IPS-18a (cell line): ENCODE measurements around the gene UNK.

Source experiments
- H3K27ac ChIP-seq: one replicate; pipeline ENCODE4 v1.5.1; 2013; ENCODE audit warnings: low read length
- H3K27me3 ChIP-seq: one replicate; pipeline ENCODE4 v1.6.1; 2013; ENCODE audit warnings: mild to moderate bottlenecking, low read length; ENCODE audit not compliant: control insufficient read depth, insufficient read depth
- H3K36me3 ChIP-seq: one replicate; pipeline ENCODE4 v1.6.1; 2013; ENCODE audit warnings: low read depth, low read length; ENCODE audit not compliant: control insufficient read depth
- H3K4me1 ChIP-seq: one replicate; pipeline ENCODE4 v1.6.1; 2013; ENCODE audit warnings: low read depth, low read length; ENCODE audit not compliant: control insufficient read depth
- H3K4me3 ChIP-seq: one replicate; pipeline ENCODE4 v1.5.1; 2013; ENCODE audit warnings: low read length
- H3K9ac ChIP-seq: one replicate; pipeline ENCODE4 v1.6.1; 2013; ENCODE audit warnings: mild to moderate bottlenecking, low read length, moderate library complexity
- H3K9me3 ChIP-seq: one replicate; pipeline ENCODE4 v1.6.1; 2013; ENCODE audit warnings: low read depth, low read length; ENCODE audit not compliant: control insufficient read depth

Gene UNK

DNA sequence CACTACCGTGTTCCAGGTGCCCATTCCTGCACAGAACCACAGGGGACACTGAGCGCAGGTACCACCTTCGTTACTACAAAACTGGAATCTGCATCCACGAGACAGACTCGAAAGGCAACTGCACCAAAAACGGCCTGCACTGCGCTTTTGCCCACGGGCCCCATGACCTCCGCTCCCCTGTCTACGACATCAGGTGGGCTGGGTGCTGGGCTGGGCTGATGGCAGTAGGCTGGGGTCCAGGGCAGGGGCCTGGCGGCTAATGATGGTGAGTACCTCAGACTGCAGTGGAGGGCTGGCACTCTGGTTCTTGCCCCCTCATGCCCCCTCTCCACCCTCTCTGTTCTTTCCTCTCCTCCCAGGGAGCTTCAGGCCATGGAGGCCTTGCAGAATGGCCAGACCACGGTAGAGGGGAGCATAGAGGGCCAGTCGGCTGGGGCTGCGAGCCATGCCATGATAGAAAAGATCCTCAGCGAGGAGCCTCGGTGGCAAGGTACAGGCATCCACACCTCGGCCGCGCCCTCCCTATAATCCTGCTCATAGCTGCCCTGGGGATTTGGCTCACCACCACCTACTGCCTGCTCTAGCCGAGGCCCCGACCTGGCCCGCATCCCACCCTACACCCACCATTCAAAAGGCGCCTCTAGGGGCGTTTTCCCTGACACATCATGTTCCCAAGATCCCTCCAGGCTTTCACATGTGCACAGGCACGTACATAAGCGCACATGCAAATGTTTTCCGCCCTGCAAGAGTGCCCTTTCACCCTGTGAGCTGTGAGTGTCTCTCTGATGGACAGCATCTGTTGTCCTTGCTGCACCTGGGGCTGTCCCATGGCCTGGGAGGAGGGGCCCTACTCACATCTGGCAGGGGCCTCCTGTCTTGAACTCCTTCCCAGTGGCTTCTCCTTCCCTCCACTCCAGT lies 27.7 kb downstream of the UNK start:
- Histone ChIP-seq H3K36me3 (peaks cover 60% of the 10 kb centered on the region), H3K4me3 (no peak overlapping the region), H3K4me1 (no peaks in the 10 kb centered on the region)

DNA sequence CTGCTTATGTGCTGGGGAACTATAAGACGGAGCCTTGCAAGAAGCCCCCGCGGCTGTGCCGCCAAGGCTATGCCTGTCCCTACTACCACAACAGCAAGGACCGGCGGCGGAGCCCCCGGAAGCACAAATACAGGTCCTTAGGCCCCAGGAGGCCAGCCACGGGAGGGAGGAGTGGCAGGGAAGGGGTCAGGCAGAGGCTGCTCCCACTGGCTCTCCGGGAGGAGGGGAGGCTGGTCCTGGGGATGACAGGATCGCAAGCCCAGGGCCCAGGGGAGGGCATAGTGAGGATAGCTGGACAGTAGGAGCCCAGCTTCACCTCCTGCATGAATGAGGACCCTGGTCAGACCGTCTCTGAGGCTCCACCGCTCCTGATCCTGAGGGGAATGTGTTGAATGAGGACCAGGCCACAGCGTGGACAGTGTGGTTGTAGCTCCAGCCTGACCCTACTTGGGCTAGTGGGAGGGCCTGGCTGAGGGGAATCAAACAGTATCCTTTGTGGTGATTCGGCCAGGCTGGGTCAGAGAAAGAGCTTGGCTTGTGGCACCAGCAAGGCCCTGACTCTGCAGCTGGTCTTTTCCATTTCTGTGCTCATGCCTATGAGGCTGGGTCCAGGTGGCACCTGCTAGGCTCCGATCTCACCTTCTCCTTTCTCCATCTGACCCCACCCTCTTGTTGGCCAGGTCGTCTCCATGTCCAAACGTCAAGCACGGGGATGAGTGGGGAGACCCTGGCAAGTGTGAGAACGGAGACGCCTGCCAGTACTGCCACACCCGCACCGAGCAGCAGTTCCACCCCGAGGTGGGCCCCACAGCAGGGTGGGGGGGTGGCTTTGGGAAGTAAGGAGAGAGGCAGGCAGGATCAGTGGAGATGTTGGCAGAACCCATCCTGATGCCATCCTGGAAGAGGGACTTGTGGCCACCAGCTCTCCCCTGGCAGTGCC lies 28.7 kb downstream of the UNK start:
- Histone ChIP-seq H3K9ac (no peak overlapping the region), H3K36me3 (peaks cover 70% of the 10 kb centered on the region), H3K4me1 (no peaks in the 10 kb centered on the region), H3K27me3 (no peaks in the 10 kb centered on the region), H3K27ac (no peak overlapping the region), H3K9me3 (no peaks in the 10 kb centered on the region), H3K4me3 (no peak overlapping the region)

More for the DNA sequence above, 27.7 kb downstream of the UNK start:
- H3K27ac ChIP-seq: no peak overlapping the region
- no peaks in the 10 kb centered on the region for H3K27me3 ChIP-seq
- no peak overlapping the region for H3K9ac ChIP-seq
- H3K9me3 ChIP-seq: no peaks in the 10 kb centered on the region

DNA sequence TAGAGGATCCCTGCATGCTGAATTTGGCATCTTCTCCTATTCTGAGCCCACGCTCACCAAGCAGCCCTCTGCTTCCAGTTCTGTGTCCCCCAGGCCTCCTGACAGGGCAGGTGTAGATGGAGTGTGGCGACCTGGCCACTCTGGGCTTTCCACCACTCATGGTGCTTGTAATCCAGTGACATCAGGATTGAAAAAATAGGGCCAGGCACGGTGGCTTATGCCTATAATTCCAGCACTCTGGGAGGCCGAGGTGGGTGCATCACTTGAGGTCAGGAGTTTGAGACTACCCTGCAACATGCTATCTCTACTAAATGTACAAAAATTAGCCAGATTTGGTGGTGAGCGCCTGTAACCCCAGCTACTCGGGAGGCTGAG lies 29.4 kb downstream of the UNK start:
- Histone ChIP-seq H3K9ac (no peak overlapping the region), H3K27me3 (no peaks in the 10 kb centered on the region), H3K27ac (no peak overlapping the region), H3K4me3 (no peak overlapping the region), H3K36me3 (peaks cover 76% of the 10 kb centered on the region), H3K4me1 (no peaks in the 10 kb centered on the region), H3K9me3 (no peaks in the 10 kb centered on the region)

GRCh38 chr17:75814900-75815373 lies 30.3 kb downstream of the UNK start:
- H3K9me3 ChIP-seq: no peaks in the 10 kb centered on the region
- H3K36me3 ChIP-seq: peaks cover 78% of the 10 kb centered on the region
- no peak overlapping the region for H3K9ac ChIP-seq
- no peak overlapping the region for H3K4me3 ChIP-seq
- H3K27me3 ChIP-seq: no peaks in the 10 kb centered on the region
- H3K27ac ChIP-seq: no peak overlapping the region
- no peaks in the 10 kb centered on the region for H3K4me1 ChIP-seq

DNA sequence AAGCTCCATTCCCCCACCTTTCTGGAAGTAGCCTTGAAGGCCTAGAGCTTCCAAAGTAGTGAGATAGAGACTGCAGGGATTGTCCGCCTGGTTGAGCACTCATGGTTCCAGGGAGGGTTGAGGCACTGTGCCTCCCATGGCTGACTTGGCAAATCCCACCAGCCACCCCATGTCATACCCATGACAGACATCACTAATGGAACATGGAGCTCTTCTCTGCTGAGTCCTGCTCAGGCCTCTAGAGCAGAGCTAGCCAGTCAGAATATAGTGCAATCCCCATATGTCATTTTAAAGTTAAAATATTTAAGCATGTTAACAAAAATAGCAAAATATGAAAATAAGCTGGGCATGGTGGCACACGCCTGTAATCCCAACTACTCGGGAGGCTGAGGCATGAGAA lies 30.8 kb downstream of the UNK start:
- peaks cover 77% of the 10 kb centered on the region for H3K36me3 ChIP-seq
- no peak overlapping the region for H3K9ac ChIP-seq
- H3K27me3 ChIP-seq: no peaks in the 10 kb centered on the region
- no peaks in the 10 kb centered on the region for H3K9me3 ChIP-seq
- no peak overlapping the region for H3K4me3 ChIP-seq
- no peaks in the 10 kb centered on the region for H3K4me1 ChIP-seq
- no peak overlapping the region for H3K27ac ChIP-seq

DNA sequence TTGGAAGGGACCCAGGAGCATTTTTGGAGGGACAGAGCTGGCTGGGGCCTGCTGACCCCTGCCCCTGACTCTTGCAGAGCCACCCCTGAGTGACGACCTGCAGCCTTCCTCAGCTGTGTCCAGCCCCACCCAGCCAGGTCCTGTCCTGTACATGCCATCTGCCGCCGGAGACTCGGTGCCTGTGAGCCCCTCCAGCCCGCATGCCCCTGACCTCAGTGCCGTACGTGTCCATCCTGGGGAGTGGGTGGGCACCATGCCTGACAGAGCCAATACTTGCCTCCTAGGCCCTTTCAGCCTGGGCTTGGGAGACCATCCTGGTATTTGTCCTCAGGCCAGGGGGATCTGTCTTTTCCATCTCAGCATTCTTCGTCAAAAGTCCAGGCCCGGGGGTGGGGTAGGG lies 32.1 kb downstream of the UNK start:
- Histone ChIP-seq H3K9me3 (no peaks in the 10 kb centered on the region), H3K9ac (no peak overlapping the region), H3K27ac (no peak overlapping the region), H3K4me1 (no peaks in the 10 kb centered on the region), H3K36me3 (peaks cover 87% of the 10 kb centered on the region), H3K4me3 (no peak overlapping the region), H3K27me3 (no peaks in the 10 kb centered on the region)

DNA sequence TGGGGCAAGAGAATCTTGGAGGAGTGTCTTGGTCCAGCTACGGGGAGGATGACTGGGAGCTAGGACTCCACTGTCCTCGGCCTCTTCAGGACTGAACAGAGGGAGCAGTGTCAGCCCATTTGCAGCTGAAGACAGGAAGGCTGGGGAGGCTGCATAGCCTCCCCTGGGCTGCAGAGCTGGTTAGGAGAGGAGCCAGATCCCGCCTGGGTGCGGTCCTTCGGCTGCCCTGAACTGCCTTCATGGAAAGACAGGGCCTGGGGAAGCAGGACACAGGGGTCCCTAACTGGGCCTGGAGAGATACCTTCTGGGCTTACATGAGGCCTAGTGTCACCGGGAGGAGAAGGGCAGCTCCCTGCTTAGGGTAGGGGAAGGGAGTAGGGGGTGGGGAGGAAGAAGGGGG lies 33.0 kb downstream of the UNK start:
- Histone ChIP-seq H3K9ac (no peak overlapping the region), H3K9me3 (no peaks in the 10 kb centered on the region), H3K36me3 (peaks cover 87% of the 10 kb centered on the region), H3K27me3 (no peaks in the 10 kb centered on the region), H3K4me3 (no peak overlapping the region), H3K27ac (no peak overlapping the region), H3K4me1 (no peaks in the 10 kb centered on the region)

- Histone ChIP-seq H3K27ac (no peak overlapping the region), H3K36me3 (peaks cover 87% of the 10 kb centered on the region), H3K4me3 (no peak overlapping the region), H3K4me1 (no peaks in the 10 kb centered on the region), H3K9me3 (no peaks in the 10 kb centered on the region), H3K27me3 (no peaks in the 10 kb centered on the region), H3K9ac (no peak overlapping the region)
Observed at GRCh38 chr17:75818326-75818885, 33.8 kb downstream of the UNK start.

- no peaks in the 10 kb centered on the region for H3K27me3 ChIP-seq
- no peaks in the 10 kb centered on the region for H3K4me1 ChIP-seq
- H3K27ac ChIP-seq: no peak overlapping the region
- no peak overlapping the region for H3K9ac ChIP-seq
- no peaks in the 10 kb centered on the region for H3K9me3 ChIP-seq
- H3K36me3 ChIP-seq: peaks cover 87% of the 10 kb centered on the region
- no peak overlapping the region for H3K4me3 ChIP-seq
Observed at GRCh38 chr17:75819116-75819515, 34.5 kb downstream of the UNK start.

GRCh38 chr17:75819678-75820077 lies 35.1 kb downstream of the UNK start:
- Histone ChIP-seq H3K9me3 (no peaks in the 10 kb centered on the region), H3K4me1 (no peaks in the 10 kb centered on the region), H3K36me3 (peaks cover 87% of the 10 kb centered on the region), H3K4me3 (no peak overlapping the region), H3K27ac (no peak overlapping the region), H3K27me3 (no peaks in the 10 kb centered on the region), H3K9ac (no peak overlapping the region)
